ENCODE measurements around the gene VWDE. TPM values are rescaled to one million over a fixed set of nuclear protein-coding genes. Genes with fewer than 3 reads are reported as not detected.

VWDE gene
- total RNA-seq, 6 donors from 2014 or later: 0.22 to 4.4 (median 1.1) TPM

- ATAC-seq (ENCODE audit: low FRiP score in 2 of 2) (no peak), DNase-seq (no peak)
- Histone ChIP-seq H3K27ac (no peak overlapping the region), H3K9me3 (peaks cover 0 to 4% (median 0%) of the 10 kb centered on the region in 4 donors), H3K4me3 (no peak overlapping the region), H3K27me3 (no peaks in the 10 kb centered on the region), H3K36me3 (no peaks in the 10 kb centered on the region), H3K4me1 (no peaks in the 10 kb centered on the region)
- 41 to 46% methylated on average over 1 of the region's 1 CpG for WGBS, 2 donors
- TF ChIP-seq, protein P1, sequence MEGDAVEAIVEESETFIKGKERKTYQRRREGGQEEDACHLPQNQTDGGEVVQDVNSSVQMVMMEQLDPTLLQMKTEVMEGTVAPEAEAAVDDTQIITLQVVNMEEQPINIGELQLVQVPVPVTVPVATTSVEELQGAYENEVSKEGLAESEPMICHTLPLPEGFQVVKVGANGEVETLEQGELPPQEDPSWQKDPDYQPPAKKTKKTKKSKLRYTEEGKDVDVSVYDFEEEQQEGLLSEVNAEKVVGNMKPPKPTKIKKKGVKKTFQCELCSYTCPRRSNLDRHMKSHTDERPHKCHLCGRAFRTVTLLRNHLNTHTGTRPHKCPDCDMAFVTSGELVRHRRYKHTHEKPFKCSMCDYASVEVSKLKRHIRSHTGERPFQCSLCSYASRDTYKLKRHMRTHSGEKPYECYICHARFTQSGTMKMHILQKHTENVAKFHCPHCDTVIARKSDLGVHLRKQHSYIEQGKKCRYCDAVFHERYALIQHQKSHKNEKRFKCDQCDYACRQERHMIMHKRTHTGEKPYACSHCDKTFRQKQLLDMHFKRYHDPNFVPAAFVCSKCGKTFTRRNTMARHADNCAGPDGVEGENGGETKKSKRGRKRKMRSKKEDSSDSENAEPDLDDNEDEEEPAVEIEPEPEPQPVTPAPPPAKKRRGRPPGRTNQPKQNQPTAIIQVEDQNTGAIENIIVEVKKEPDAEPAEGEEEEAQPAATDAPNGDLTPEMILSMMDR (IDR thresholded peaks at IDR 0.05): no peak
- no peak for TF ChIP-seq POLR2A (IDR thresholded peaks at IDR 0.05)
These were observed 21.6 kb upstream of the VWDE start for GRCh38 chr7:12425311-12425710.

GRCh38 chr7:12423997-12424745 is 20.5 kb upstream of the VWDE start:
- Histone ChIP-seq H3K4me3 (no peak overlapping the region), H3K9me3 (peaks cover 0 to 4% (median 0%) of the 10 kb centered on the region in 4 donors), H3K27me3 (no peaks in the 10 kb centered on the region), H3K27ac (no peak overlapping the region), H3K36me3 (no peaks in the 10 kb centered on the region), H3K4me1 (no peaks in the 10 kb centered on the region)
- 71 to 73% methylated on average over 12 of the region's 12 CpGs for WGBS, 2 donors
- no peak for DNase-seq
- ATAC-seq (ENCODE audit: low FRiP score in 2 of 2): no peak
- TF ChIP-seq EP300 (IDR thresholded peaks at IDR 0.05) (no peak), POLR2A (IDR thresholded peaks at IDR 0.05) (no peak), POLR2AphosphoS5 (IDR thresholded peaks at IDR 0.05) (no peak)
- TF ChIP-seq, protein P1 (IDR thresholded peaks at IDR 0.05): no peak

DNA sequence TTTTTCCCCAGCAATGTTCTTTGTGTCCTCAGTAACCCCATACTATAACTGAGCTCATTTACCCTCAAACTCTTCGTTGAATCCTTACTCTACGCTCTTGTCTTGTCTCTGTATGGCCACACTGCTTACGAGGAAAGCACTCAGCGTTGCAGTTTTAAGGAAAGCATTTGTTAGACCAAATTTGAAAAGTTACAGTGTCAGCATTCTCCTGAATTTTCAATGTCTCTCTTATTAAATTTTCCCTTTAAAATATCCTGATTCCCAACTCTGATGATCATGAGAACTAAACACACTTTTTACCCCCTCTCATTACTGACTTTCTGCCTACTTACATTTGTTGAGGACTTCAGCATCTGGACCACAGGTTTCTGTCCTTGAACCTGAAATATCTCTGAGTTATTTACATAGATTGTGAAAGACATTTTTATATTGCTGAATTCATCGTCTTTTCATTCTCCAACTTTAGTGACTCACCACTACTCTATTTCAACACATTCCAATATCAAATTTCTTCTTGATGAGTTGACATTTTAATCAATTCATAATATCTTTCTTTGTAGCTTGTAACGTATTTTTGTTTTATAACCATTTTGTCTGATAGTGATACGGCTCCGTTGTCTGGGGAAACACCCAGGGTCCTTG is 19.8 kb upstream of the VWDE start:
- peaks cover 0 to 4% (median 0%) of the 10 kb centered on the region in 4 donors for H3K9me3 ChIP-seq
- no peak for DNase-seq
- H3K36me3 ChIP-seq: no peaks in the 10 kb centered on the region
- H3K27me3 ChIP-seq: no peaks in the 10 kb centered on the region
- WGBS, 2 donors: 66 to 75% methylated on average over 8 of the region's 8 CpGs
- H3K4me3 ChIP-seq: no peak overlapping the region
- H3K27ac ChIP-seq: no peak overlapping the region
- no peaks in the 10 kb centered on the region for H3K4me1 ChIP-seq
- no peak for TF ChIP-seq POLR2A (IDR thresholded peaks at IDR 0.05)
- ATAC-seq (ENCODE audit: low FRiP score in 2 of 2): no peak

DNA sequence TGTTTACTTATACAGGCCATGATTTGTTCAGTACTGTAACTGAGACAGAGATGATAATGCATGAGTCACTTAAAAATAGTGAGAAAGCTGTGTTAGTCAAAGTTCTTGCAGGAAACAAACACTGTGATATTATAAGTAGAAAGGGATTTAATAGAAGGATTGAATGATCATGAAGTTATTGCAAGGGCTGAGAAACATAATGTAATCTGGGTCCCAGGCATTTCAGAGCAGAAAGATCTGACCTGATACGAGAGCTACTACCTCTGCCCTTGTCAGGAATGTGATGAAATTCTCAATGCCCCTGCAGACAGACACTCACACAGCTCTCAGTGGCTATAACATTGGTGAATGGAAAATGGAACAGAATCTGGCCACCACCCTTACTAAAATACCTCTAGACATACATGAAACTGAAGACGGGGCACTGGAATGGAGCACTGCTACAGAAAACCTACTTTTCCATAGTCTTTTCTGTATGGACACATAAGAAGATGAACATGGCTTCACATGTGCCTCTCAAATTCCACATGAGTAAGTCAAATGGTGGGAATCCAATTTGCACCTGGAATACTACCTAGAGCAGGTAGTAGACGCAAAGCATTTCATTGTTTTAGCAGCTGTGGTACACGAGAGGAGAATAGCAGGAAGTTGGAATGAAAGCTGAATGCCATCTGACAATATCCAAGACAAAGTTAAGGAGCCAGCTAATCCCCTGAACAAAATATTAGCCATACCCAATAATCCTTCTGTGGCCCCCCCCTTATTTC is 19.1 kb upstream of the VWDE start:
- H3K4me3 ChIP-seq: no peak overlapping the region
- no peak overlapping the region for H3K27ac ChIP-seq
- H3K9me3 ChIP-seq: peaks cover 0 to 4% (median 0%) of the 10 kb centered on the region in 4 donors
- no peaks in the 10 kb centered on the region for H3K27me3 ChIP-seq
- no peak for TF ChIP-seq EP300 (IDR thresholded peaks at IDR 0.05)
- 66 to 74% methylated on average over 4 of the region's 4 CpGs for WGBS, 2 donors
- H3K4me1 ChIP-seq: no peaks in the 10 kb centered on the region
- ATAC-seq (ENCODE audit: low FRiP score in 2 of 2) (no peak), DNase-seq (no peak)
- no peaks in the 10 kb centered on the region for H3K36me3 ChIP-seq

GRCh38 chr7:12418452-12418851 is 14.8 kb upstream of the VWDE start:
- H3K9me3 ChIP-seq: no peaks in the 10 kb centered on the region
- no peaks in the 10 kb centered on the region for H3K36me3 ChIP-seq
- H3K27me3 ChIP-seq: no peaks in the 10 kb centered on the region
- no peak for DNase-seq
- no peak overlapping the region for H3K27ac ChIP-seq
- TF ChIP-seq, protein P1 (IDR thresholded peaks at IDR 0.05): no peak
- TF ChIP-seq EP300 (IDR thresholded peaks at IDR 0.05): no peak
- TF ChIP-seq POLR2A (IDR thresholded peaks at IDR 0.05): no peak
- no peak for TF ChIP-seq POLR2AphosphoS5 (IDR thresholded peaks at IDR 0.05)
- no peaks in the 10 kb centered on the region for H3K4me1 ChIP-seq
- no peak overlapping the region for H3K4me3 ChIP-seq
- ATAC-seq (ENCODE audit: low FRiP score in 2 of 2): no peak

Data from upper lobe of left lung (tissue), 6 donors.